HG03060 (cell line): ENCODE results near the gene RABAC1.
A peak's percentile ranks its signal among the peaks of the same experiment; 100 is the strongest.
"Not testable (repeated sequence)": the region's sequence is repeated elsewhere in the genome, so short reads cannot be mapped to it uniquely, and the experiment has no call there.

ENCODE experiments used
- ATAC-seq: cut with Tn5 transposase; IDR thresholded peaks from one replicate; pipeline ENCODE4 v1.9.1; 2021; ENCODE audit warnings: low read depth, moderate number of reproducible peaks; ENCODE audit not compliant: unreplicated experiment

RABAC1 gene

DNA sequence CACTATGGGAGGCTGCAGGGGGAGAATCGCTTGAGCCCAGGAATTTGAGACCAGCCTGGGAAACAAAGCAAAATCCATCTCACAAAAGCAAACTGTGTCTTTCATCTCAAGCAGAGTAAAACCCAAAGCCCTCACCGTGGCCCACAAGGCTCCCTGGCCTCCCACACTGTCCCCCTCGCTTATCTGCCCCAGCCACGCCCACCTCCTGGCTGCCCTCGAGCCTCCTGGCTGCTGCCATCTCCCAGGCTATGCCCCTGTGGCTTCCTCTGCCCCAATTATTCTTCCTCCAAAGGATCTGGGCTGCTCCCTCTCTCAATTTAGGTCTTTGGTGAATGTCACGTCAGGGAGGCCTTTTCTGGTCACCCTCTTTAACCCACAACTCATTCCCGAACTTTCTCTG is 3.6 kb downstream of the RABAC1 start:
- no peak for ATAC-seq

DNA sequence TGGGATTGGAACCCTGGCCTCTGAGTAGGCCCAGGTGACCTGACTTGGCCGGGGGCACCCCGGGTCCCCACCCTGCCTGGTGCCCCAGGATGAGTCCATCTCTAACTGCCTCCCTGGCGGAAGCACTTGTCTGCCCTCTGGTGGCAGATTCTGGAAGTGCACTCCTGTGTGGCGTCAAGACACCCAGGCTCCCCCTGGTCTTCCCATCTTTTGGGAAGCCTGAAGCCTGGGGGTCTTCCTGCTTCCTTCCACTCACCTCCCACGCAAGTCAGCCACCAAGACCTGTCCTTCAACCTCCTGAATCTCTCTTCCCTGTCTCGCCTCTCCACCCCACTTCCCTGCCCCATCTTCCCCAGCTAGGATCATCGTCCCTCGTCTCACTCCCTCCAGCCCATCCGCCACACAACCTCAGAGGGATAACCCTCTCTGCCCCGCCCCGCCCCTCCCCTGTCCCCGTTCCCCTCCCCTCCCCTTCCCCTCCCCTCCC is 7.4 kb downstream of the RABAC1 start:
- no peak for ATAC-seq

DNA sequence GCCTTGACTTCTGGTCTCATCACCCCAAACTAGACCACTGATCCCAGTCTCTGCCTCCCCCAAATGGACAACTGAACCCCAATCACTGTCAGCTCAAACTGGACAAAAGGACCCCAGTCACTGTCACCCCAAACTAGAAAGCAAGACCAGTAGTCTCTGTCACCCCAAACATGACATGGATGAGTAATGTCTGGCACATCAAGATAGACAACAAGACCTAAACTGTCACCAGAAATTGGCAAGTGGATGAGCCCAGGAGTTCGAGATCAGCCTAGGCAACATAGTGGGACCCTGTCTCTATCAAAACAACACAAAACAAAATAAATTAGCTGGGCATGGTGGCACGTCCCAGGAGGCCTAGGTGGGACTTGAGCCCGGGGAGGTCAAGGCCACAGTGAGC is 12.0 kb downstream of the RABAC1 start:
- no peak for ATAC-seq

DNA sequence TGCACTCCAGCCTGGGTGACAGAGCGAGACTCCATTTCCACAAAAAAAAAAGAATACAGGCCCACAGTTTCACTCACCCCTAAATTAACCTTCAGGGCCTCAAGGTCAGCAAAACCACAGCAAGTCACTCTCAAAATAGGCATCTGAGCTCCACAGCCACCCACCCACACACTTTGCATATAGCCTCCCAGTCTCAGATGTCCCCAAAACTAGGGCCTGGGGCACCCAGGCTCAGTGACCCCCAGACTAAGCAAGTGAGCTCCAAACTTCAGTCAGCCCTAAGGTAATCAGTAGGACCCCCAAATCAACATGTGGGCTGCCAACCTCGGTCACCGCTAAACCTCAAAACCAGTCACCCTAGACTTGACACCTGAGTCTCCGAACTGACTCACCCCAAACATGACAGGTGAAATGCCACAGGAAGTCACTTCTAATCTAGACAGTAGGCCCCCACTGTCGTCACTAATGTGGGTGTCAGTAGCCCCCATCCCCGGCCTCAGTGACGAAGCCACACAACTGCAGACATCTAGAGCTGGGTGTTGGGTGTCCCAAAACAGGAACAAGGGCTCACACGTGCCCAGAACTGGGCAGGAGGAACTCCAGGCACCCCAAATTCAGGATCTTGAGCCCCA is 13.9 kb downstream of the RABAC1 start:
- ATAC-seq = peak; percentile 72

DNA sequence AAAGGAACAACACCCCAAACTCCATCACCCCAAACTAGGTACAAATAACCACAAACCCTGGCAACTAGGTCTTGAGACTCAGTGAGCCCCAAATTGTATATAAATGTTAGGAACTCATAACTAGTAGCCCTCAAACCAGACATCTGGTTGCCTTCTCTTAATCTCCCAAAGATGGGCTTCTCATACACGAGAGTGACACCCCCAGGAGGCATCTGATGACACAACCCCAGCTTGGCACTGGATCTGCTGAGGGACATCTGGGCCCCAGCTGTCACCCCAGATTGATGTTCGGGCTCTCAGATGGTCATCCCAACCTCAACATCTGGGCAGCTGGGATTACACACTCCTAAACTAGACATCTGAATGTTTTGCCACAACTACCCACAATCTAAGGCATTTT is 14.8 kb downstream of the RABAC1 start:
- no peak for ATAC-seq

DNA sequence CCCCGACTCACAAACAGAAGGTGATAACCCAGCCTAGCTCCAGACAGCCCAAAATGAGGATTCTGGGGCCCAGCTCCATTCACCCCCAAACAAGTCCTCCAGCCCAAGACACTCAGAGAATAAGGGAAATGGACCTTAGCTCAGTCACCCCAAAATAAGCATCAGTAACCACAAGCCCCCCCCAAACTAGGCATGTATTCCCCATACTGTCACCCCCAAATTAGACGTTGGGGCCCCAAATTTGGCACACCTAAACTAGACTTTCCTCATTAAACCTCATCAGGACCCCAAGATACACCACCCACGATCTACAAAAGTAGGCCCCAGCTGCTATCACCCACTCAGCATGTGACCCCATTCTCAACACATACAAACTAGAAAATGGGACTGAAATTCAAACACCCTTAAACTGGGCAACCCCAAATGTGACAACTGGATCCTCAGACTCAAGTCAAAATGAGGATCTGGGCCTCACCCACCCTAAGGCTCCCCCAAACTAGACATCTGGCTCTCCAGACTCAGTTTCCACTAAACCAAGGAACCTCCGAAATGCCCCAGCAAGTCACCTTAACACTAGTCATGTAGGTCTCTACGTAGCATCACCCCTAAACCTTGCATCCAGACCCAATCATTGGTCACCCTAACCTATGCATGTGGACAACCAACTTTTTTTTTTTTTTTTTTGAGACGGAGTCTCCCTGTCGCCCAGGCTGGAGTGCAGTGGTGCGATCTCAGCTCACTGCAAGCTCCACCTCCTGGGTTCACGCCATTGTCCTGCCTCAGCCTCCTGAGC is 17.5 kb downstream of the RABAC1 start:
- ATAC-seq = no peak

DNA sequence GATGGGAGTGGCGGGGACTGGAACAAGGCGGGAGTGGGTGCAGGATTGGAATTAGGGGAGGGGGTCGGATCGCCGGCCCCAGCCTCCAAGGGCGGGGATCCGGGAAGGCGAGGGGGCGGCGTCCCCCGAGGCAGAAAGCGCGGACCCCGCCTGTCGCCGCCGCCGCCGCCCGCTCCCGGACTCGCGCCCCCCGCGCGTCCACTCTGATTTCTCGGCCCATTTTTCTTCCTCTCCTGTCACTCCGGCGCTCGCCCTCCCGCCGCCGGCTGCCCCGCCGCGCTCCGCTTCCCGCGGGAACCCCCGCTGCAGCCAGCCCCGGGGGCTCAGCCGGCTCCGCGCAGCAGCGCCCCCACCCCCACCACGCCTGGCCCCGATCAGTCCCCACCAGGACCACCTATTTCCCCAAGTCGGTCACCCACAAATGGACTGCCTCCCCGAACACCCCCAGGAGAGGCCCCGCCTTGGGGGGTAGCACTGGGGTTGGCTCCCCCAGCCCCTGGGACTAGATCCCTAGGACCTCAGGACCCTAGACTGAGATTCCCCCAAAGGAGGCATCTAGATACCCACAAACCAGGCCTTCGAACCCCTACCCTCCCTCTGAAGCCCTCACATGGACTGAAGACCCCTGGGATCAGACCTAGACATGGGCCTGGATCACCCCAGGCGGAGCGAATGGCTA is 18.3 kb downstream of the RABAC1 start:
- no peak for ATAC-seq

DNA sequence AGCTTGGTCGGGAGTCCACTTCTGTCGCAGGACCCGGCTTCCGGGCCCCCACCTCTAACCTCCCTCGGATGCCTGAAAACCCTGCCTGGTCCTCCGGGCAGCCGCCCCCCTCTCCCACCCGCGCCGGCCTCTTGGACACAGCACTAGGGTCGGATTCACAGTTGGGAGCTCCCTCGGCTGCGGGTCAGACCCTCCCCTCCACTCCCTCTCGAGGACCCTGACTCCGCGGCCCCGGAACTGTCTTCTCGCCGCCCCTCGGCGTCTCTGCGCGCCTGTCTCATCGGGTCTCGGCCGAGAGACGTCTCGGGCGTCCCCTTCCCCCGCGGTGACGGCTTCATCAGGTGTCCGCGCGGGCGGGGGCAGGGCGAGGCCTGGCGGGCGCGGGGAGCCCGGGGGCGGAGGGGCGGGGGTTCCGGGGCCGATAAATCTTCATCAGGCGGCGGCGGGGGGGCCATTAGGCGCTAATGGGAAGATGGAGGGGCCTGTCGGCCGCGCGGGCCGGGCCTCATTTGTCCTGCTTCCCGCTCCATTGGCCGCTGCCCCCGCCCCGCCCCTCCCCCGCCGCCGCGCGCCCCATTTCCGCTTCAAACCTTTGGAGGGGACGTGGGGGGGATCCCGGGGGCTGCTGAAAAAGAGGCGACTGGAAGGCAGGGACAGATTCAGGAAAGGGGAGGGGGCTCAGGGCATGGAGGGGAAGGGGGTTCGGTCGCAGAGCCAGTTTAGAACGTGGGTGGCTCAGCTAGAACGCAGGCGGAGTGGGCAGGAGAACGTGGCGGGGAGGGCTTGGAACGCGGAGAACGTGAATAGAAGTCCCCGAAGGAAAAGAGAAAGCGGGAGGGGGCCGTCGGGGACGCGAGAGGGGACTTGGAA is 19.0 kb downstream of the RABAC1 start:
- ATAC-seq = no peak

DNA sequence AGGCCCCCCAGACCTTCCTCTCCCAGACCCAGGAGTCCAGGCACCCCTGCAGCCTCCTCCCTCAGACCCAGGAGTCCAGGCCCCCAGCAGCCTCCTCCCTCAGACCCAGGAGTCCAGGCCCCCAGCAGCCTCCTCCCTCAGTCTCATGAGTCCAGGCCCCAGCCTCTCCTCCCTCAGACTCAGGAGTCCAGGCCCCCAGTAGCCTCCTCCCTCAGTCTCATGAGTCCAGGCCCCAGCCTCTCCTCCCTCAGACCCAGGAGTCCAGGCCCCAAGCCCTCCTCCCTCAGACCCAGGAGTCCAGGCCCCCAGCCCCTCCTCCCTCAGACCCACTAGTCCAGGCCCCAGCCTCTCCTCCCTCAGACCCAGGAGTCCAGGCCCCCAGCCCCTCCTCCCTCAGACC is 19.9 kb downstream of the RABAC1 start:
- not testable (repeated sequence) for ATAC-seq

DNA sequence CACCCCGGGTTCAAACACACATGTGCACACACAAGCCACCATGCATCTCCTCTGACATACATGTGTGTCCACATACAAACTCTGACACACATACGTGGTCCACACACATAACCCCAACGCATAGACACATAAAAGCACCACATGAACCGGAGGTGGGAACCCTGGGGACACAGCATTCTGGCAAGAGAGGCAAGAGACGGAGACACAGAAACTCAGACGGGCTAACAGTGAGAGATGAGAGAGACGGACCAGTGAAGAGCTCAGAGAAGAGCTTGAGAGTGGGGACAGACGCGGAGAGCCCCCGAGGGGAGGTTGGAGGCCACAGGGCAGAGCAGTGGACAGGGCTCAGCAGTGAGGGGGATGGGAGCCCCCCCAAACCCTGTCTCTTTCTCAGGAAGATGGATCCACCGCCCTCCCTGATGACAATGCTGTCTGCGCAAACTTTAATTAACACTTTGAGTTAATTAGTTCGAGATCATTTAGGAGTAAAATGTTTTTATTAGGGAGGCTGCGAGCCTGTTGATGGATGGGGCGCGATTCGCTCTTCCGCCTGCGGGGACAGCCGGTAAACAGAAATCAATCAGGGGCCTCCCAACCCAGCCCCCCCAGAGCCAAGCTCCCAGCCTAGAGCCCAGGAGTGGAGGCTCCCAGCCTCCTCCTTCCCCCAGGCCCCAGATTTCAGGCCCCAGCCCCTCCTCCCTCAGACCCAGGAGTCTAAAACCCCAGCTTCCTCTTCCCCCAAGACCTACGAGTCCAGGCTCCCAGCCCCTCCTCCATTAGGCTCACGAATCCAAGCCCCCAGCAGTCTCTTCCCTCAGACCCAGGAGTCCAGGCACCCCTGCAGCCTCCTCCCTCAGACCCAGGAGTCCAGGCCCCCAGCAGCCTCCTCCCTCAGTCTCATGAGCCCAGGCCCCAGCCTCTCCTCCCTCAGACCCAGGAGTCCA is 21.3 kb downstream of the RABAC1 start:
- ATAC-seq = no peak

DNA sequence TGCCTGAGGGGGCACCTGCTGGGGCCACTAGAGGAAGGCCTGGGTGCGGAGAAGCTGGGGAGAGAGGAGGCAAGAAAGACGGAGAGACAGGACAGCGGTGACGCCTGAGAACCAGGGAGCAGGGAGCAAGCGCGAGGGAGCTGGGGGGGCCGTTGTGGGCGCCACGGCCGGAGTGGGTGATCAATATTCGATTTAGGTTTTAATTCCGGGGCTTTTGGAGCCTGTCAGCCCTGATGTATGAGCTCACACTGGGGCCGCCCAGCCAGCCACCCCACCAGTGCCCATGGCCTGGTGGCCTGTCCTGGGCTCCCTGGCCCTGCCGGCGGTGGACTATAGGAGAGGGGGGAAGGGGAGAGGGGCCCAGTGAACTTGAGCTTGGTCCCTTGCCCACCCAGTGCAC is 22.2 kb downstream of the RABAC1 start:
- ATAC-seq = no peak

DNA sequence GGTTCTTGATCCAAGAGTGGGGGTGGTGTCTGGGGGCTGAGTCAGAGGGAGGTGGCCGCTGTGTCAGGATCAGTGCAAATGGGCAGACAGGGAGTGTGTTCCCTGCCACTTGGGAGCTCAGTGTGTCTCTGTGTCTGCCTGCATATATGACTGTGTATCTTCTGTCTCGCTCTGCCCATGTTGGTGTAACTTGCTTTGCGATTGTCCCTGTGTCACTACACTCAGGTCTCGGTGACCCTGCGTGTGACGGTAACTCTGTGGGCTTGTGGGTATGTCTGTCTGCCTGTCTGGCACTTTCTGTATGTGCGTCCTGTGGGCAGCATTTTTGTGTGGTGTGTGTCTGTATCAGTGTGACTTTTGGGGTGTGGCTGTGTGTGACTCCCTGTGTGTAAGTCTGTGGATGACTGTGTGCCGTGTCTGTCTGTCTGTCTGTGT is 22.7 kb downstream of the RABAC1 start:
- no peak for ATAC-seq

DNA sequence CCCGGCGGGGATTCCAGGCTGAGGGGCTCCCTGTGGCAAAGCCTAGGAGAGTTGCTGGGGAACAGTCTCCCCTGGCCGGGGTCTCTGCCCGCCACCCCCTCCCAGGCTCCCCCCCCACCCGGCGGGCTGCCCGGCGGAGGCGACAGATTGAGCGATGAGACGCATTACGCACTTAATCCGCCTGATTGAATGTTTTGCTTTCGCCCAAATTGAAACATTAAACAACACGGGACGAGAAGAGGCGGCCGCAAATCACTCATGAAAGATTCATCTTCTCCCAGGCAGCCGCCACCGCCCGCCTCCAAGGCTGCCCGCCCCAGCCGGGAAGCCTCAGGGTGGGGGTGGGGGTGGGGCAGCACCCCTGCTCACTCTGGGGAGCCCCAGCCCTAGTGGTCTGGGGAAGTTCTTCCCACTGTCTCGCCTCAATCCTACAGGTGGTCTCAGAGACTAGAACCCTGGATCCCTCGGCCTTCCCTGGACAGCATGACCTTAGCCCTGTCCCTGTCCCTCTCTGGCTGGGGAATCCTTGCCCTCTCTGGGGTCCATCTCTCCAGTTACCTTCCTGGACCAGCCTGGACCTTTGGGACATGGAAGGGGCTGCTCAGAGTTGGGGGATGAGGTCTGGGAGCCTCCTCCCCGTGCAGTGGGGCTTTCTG is 23.2 kb downstream of the RABAC1 start:
- no peak for ATAC-seq

DNA sequence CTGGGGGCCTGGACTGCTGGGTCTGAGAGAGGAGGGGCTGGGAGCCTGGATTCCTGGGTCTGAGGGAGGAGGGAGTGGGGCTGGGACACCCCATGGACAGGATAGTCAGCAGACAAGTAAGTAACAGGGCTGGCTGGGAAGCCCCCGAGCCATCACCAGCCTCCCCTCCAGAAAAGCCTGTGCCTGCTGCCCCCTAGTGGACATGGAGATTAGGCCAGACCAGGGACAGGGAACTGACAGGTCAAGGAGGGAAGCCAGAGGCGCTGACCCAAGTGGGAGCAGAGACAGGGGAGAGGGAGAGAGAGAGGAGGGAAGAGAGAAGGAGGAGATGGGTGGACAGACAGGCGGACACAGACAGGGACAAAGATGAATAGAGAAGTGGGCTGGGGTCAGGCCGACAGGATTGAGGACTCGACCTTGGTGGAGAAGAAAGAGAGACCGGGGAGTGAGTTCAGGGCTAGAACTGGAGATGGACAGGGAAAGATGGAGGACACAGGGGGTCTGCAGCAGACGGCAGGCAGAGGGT is 24.2 kb downstream of the RABAC1 start:
- no peak for ATAC-seq

DNA sequence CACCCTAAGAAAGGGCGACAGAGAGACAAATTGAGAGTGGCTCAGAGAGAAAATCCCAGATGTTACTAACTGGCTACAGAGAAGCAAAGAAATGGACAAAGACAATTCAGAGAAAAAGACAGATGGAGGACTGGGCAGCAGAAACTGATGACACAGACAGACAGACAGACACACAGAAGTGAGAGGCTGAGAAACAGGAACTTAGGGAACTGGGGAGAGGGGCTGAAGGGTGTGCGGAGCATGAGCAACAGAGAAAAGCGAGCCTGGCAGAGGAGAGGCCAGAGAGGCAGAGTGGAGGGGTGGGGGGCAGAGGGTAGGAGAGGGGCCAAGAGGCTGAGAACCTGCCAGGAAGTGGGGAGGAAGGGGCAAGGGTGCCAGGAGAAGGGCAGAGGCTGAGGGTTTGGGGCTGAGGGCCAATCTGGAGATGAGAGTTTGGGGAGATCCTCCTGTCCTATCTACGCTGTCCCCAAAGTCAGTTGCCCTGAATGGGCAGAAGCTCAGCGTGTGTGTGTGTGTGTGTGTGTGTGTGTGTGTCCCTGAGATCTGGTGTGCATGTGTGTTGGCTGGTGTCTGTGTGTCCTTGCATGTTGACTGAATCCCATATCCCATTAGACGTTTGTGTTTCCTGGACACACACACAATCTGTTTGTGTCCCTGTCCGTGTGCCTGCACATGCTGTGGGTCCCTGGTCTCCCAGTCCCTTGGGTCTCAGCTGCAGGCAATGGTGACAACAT is 25.3 kb downstream of the RABAC1 start:
- no peak for ATAC-seq

DNA sequence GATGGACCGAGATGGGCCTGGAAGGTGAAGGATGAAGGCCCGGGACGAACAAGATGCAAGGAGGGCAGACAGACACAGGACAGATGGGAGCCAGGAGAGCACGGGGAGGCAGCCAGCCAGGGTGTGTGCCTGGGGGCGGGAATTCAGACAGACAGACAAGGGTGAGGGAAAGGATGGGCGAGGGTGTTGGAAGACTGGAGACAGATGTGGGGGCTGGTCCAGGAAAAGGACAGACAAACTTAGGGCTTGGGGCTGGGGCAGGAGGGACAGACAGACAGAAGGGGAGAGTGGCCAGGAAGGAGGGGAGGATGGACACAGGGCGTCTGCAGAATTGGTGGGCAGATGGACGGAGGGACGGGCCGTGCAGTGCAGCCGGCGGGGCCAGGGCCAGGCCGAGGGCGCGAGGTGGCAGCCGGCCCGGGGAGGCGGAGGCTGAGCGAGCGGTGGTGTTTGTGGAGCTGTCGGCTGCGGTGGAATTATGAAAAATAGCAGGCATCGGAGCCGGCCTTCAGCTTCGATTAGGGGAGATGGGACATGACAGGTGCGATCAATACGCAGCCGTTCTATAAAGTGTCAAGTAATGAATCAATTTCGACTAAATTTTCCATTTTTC is 26.3 kb downstream of the RABAC1 start:
- no peak for ATAC-seq

DNA sequence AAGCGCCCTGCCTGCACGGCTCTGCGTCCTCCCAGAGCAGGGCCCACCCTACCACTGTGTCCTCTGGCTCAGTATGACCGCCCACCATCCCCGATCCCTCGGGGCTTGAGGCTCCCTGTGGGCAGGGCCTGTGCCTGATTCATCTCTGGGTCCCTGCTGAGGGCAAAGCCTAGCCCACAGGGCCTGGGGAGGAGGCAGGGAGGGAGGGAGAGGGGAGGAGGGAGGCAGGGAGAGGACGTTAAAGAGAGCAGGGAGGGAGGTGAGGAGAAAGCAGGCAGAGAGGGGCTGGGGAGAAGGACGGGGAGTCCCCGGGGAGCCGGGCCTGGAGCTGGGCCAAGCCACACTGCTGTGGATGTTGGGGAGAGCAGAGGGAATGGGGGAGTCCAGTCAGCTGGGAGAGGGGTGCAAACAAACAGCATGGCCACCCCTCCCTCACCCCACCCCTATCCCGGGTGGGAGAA is 26.8 kb downstream of the RABAC1 start:
- no peak for ATAC-seq
